NCI-H524 (cell line): ENCODE data around the gene SUMO4.

Experiments used
- DNase-seq, 2 experiments: peaks; one replicate each; lab custom pipeline; 2025; lab: John Stamatoyannopoulos, UW

SUMO4 gene

GRCh38 chr6:149400050-149400449, at the start of gene SUMO4:
Gene SUMO4, plus strand, starts transcription at chr6:149400262. Its CDS starts 130 bp downstream, at chr6:149400392.
- DNase-seq: no peak

- peak; percentile 10 to 70 for DNase-seq
Measured at GRCh38 chr6:149354009-149354408, 46.1 kb upstream of the SUMO4 start.

GRCh38 chr6:149356081-149356750, 43.8 kb upstream of the SUMO4 start:
- DNase-seq: no peak

- DNase-seq: no peak
Measured at GRCh38 chr6:149357726-149358538, 42.1 kb upstream of the SUMO4 start.

GRCh38 chr6:149359440-149359839, 40.6 kb upstream of the SUMO4 start:
- no peak for DNase-seq

- DNase-seq: no peak
Measured at GRCh38 chr6:149360536-149360935, 39.5 kb upstream of the SUMO4 start.

GRCh38 chr6:149362289-149362688, 37.8 kb upstream of the SUMO4 start:
- DNase-seq: no peak

- no peak for DNase-seq
Measured at GRCh38 chr6:149363154-149363553, 36.9 kb upstream of the SUMO4 start.

- no peak for DNase-seq
Measured at GRCh38 chr6:149364557-149364956, 35.5 kb upstream of the SUMO4 start.

- DNase-seq: no peak
Measured at GRCh38 chr6:149365197-149365596, 34.9 kb upstream of the SUMO4 start.

GRCh38 chr6:149366267-149366921, 33.7 kb upstream of the SUMO4 start:
- no peak for DNase-seq

GRCh38 chr6:149368065-149368464, 32.0 kb upstream of the SUMO4 start:
- no peak for DNase-seq

- no peak for DNase-seq
Measured at GRCh38 chr6:149371154-149371553, 28.9 kb upstream of the SUMO4 start.

- no peak for DNase-seq
Measured at GRCh38 chr6:149372062-149372461, 28.0 kb upstream of the SUMO4 start.

GRCh38 chr6:149373511-149373910, 26.6 kb upstream of the SUMO4 start:
- DNase-seq: no peak

GRCh38 chr6:149379977-149380376, 20.1 kb upstream of the SUMO4 start:
- no peak for DNase-seq

GRCh38 chr6:149380523-149380922, 19.5 kb upstream of the SUMO4 start:
- DNase-seq: no peak

- no peak for DNase-seq
Measured at GRCh38 chr6:149383371-149383770, 16.7 kb upstream of the SUMO4 start.

- no peak for DNase-seq
Measured at GRCh38 chr6:149384464-149384863, 15.6 kb upstream of the SUMO4 start.

GRCh38 chr6:149385998-149386646, 13.9 kb upstream of the SUMO4 start:
- DNase-seq: no peak

GRCh38 chr6:149387779-149388512, 12.1 kb upstream of the SUMO4 start:
- DNase-seq: no peak
